CD14-positive monocyte (primary cell): ENCODE results near the gene CASP10. TPM values are rescaled to one million over a fixed set of nuclear protein-coding genes. Genes with fewer than 3 reads are reported as not detected.

Experiments
- DNase-seq, 3 donors: peaks; one replicate each; pipeline ENCODE4 v3.0.0-alpha.2; 2011 to 2022
- H2AFZ ChIP-seq: 2 replicates; pipeline ENCODE4 v1.6.0; 2012; ENCODE audit warnings: mild to moderate bottlenecking, low read depth, low read length, inconsistent platforms; ENCODE audit not compliant: insufficient read depth, poor library complexity, severe bottlenecking
- H3K27ac ChIP-seq, 2 donors: 1 replicate in 1 of 2; 2 replicates in 1 of 2; pipeline ENCODE4 v1.5.1; 2012 to 2013; ENCODE audit warnings: low read length in 2 of 2, control low read depth in 1 of 2, inconsistent platforms in 1 of 2, low read depth in 1 of 2, mild to moderate bottlenecking in 1 of 2
- H3K27me3 ChIP-seq, 2 donors: one replicate each; pipeline versions ENCODE4 v1.6.0 to v1.6.1; 2011 to 2013; ENCODE audit warnings: low read length in 2 of 2; ENCODE audit not compliant: control insufficient read depth in 2 of 2, insufficient read depth in 2 of 2
- H3K36me3 ChIP-seq, 2 donors: replicated peaks in 1 of 2; 1 replicate in 1 of 2; 2 replicates in 1 of 2; pipeline versions ENCODE4 v1.5.1 to v1.6.1; 2012 to 2013; ENCODE audit warnings: low read length in 2 of 2, control low read depth in 1 of 2, inconsistent platforms in 1 of 2, mild to moderate bottlenecking in 1 of 2; ENCODE audit not compliant: insufficient read depth in 2 of 2, control insufficient read depth in 1 of 2
- H3K4me1 ChIP-seq, 2 donors: 1 replicate in 1 of 2; 2 replicates in 1 of 2; pipeline versions ENCODE4 v1.5.1 to v1.6.1; 2012 to 2013; ENCODE audit warnings: low read length in 2 of 2, control low read depth in 1 of 2, inconsistent platforms in 1 of 2, mild to moderate bottlenecking in 1 of 2, moderate library complexity in 1 of 2; ENCODE audit not compliant: insufficient read depth in 2 of 2, control insufficient read depth in 1 of 2
- H3K4me2 ChIP-seq: replicated peaks from 2 replicates; pipeline ENCODE3; 2012; ENCODE audit warnings: low read length, moderate library complexity, mild to moderate bottlenecking; ENCODE audit not compliant: poor library complexity, severe bottlenecking; ENCODE audit errors: extremely low read depth
- H3K4me3 ChIP-seq, 3 experiments: fragments of 200-600 bp in 1 of 3; sonication (generic) in 1 of 3; replicated peaks in 1 of 3; 1 replicate in 2 of 3; 2 replicates in 1 of 3; pipeline ENCODE4 v1.5.1; 2011 to 2013; ENCODE audit warnings: low read length in 3 of 3, mild to moderate bottlenecking in 3 of 3, control low read depth in 2 of 3, low read depth in 2 of 3, inconsistent platforms in 1 of 3, moderate library complexity in 1 of 3
- H3K79me2 ChIP-seq: 2 replicates; pipeline ENCODE4 v1.6.0; 2012; ENCODE audit warnings: mild to moderate bottlenecking, control low read depth, inconsistent platforms, low read length, moderate library complexity; ENCODE audit not compliant: insufficient read depth
- H3K9ac ChIP-seq: 2 replicates; pipeline ENCODE4 v1.6.0; 2017; ENCODE audit warnings: low read length, mild to moderate bottlenecking; ENCODE audit not compliant: insufficient read depth, poor library complexity, severe bottlenecking
- H3K9me3 ChIP-seq, 2 donors: replicated peaks in 1 of 2; 1 replicate in 1 of 2; 2 replicates in 1 of 2; pipeline versions ENCODE4 v1.5.1 to v1.6.1; 2012 to 2013; ENCODE audit warnings: low read length in 2 of 2, control low read depth in 1 of 2; ENCODE audit not compliant: control insufficient read depth in 1 of 2, insufficient read depth in 1 of 2
- H4K20me1 ChIP-seq: 2 replicates; pipeline ENCODE4 v1.6.0; 2012; ENCODE audit warnings: mild to moderate bottlenecking, low read length, control low read depth, moderate library complexity; ENCODE audit not compliant: insufficient read depth
- H3K27ac Mint-ChIP-seq, 7 donors: one replicate each; pipeline ENCODE4 v1.8.0; 2020; ENCODE audit warnings: mild to moderate bottlenecking in 7 of 7, mixed read lengths in 7 of 7, moderate library complexity in 6 of 7, inconsistent platforms in 2 of 7
- H3K27me3 Mint-ChIP-seq, 3 donors: one replicate each; pipeline ENCODE4 v1.8.0; 2021 to 2022; ENCODE audit warnings: low read depth in 3 of 3, mild to moderate bottlenecking in 3 of 3, mixed read lengths in 3 of 3, moderate library complexity in 3 of 3, inconsistent platforms in 1 of 3
- H3K36me3 Mint-ChIP-seq, 2 donors: one replicate each; pipeline ENCODE4 v1.8.0; 2020; ENCODE audit warnings: mixed read lengths in 2 of 2, inconsistent platforms in 1 of 2, mild to moderate bottlenecking in 1 of 2
- H3K4me1 Mint-ChIP-seq: one replicate; pipeline ENCODE4 v1.8.0; 2020; ENCODE audit warnings: mild to moderate bottlenecking, mixed read lengths
- H3K4me3 Mint-ChIP-seq, 2 donors: one replicate each; pipeline ENCODE4 v1.8.0; 2020; ENCODE audit warnings: mild to moderate bottlenecking in 2 of 2, mixed read lengths in 2 of 2, moderate library complexity in 1 of 2
- H3K9me3 Mint-ChIP-seq, 7 donors: one replicate each; pipeline ENCODE4 v1.8.0; 2020 to 2022; ENCODE audit warnings: mixed read lengths in 7 of 7, mild to moderate bottlenecking in 6 of 7, moderate library complexity in 6 of 7, inconsistent platforms in 2 of 7
- WGBS: methylation state at CpG from one replicate; pipeline ENCODE4 v1.1.5; 2013; ENCODE audit warnings: missing lambda C conversion rate; ENCODE audit not compliant: insufficient coverage; 5-methylcytosine and 5-hydroxymethylcytosine counted together
- intact Hi-C, 2 donors: fragments of 100-400 bp; cut with micrococcal nuclease; formaldehyde crosslinking; loops; one replicate each; pipeline versions ENCODE4 v1.15.0 to v1.15.1; 2023
- polyA plus RNA-seq, 3 donors: library from polyadenylated mRNA; depleted of rRNA in 1 of 3; unstranded in 2 of 3; stranded (reverse) in 1 of 3; fragments of 300-500 nt in 2 of 3; fragments of >200 nt in 1 of 3; fragmentation: Illumina TruSeq in 2 of 3; gene quantifications; 1 replicate in 2 of 3; 2 replicates in 1 of 3; pipeline ENCODE4 v1.2.3, GENCODE V29; 2012 to 2021
- TF ChIP-seq, protein P1 (sequence below): fragments of 200-600 bp; IDR thresholded peaks from one replicate; pipeline ENCODE4 v1.8.0; 2022; ENCODE audit warnings: antibody characterized with exemption, mild to moderate bottlenecking

The CASP10 gene
- polyA plus RNA-seq, 3 donors = 17.7 to 23.3 (median 18.9) TPM

DNA sequence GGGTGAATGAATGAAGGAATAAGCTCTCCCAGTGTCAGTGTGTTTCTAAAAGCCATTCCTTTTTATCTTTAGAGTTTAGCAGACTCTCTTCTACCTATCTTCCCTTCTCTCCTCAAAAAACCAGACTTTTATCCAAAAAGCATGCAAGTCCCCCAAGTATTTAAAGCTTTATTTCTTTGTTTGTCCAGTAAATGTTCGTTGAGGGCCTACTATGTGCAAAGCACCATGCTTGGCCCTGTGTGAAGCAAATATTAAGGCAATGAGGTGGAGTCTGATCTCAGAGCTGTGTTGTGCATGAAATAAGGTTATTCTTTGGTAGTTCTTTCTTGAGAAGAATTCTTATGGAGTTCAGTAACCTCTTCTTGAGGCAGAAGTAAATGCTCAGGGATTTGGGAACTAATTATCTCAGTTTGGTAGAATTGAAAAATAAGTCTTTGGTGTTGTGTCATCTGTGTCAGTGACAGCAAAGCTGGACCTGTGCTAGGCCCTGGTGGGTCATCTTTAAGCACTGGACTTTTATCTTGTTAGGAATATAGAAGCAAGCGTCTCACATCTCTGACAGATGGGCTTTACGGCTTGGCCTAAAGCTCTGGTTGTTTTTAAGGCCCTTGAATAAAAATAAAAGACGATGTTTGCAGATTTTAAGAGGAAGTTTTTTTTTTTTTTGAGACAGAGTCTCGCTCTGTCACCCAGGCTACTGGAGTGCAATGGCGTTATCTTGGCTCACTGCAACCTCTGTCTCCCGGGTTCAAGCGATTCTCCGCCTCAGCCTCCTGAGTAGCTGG, 28.1 kb upstream of the CASP10 start:
- intact Hi-C loops = loop anchor here (5.0 kb wide), 2 partner anchors 38 to 83 kb away; partner anchors contain the start of genes CFLAR (in 1 of the 2), HYCC2 (in 1 of the 2) and NDUFB3 (in 1 of the 2)
- peaks cover 53 to 67% of the 10 kb centered on the region in 2 donors for H3K36me3 ChIP-seq

DNA sequence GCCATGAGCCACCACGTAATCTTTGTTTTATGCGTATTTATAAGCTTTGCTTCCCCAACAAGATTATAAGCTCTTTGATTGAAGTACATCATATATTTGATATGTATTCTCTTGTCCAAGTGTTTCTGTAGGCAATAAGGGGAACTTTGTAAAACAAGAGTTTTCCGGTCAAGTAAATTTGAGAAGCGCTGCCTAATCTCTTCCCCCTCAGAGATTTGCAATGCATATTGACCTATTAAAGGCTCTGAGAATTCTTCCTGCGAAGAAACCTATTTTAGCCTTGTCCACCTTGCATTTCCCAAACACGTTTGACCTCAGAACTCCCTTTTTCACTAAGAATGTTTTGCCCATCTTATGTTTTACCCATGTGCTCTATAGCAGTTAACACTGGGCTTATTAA, 26.9 kb upstream of the CASP10 start:
- Histone ChIP-seq H3K36me3 (peaks cover 55 to 67% of the 10 kb centered on the region in 2 donors), H3K27me3 (no peaks in the 10 kb centered on the region), H3K79me2 (peaks cover 77% of the 10 kb centered on the region), H3K9ac (no peak overlapping the region), H3K4me1 (peaks cover 70 to 75% of the 10 kb centered on the region in 2 donors), H3K9me3 (no peaks in the 10 kb centered on the region), H2AFZ (no peak overlapping the region), H3K4me2 (peak overlapping the region; percentile 35), H3K4me3 (peak overlapping the region in 1 of 3 experiments; percentile 21), H3K27ac (peak overlapping the region; percentile 73 to 91), H4K20me1 (peaks cover 71% of the 10 kb centered on the region)
- intact Hi-C loops = loop anchor here (5.0 kb wide), 2 partner anchors 39 to 84 kb away; partner anchors contain the start of genes CFLAR (in 1 of the 2), HYCC2 (in 1 of the 2) and NDUFB3 (in 1 of the 2)
- TF ChIP-seq, protein P1, sequence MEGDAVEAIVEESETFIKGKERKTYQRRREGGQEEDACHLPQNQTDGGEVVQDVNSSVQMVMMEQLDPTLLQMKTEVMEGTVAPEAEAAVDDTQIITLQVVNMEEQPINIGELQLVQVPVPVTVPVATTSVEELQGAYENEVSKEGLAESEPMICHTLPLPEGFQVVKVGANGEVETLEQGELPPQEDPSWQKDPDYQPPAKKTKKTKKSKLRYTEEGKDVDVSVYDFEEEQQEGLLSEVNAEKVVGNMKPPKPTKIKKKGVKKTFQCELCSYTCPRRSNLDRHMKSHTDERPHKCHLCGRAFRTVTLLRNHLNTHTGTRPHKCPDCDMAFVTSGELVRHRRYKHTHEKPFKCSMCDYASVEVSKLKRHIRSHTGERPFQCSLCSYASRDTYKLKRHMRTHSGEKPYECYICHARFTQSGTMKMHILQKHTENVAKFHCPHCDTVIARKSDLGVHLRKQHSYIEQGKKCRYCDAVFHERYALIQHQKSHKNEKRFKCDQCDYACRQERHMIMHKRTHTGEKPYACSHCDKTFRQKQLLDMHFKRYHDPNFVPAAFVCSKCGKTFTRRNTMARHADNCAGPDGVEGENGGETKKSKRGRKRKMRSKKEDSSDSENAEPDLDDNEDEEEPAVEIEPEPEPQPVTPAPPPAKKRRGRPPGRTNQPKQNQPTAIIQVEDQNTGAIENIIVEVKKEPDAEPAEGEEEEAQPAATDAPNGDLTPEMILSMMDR = no peak
- H3K36me3 Mint-ChIP-seq = peaks cover 52 to 79% of the 10 kb centered on the region in 2 donors
- peak in 1 of 3 donors; percentile 49 for DNase-seq
- no peaks in the 10 kb centered on the region for H3K27me3 Mint-ChIP-seq
- H3K4me1 Mint-ChIP-seq = peaks cover 69% of the 10 kb centered on the region
- 8% methylated on average over 2 of the region's 6 CpGs for WGBS
- H3K27ac Mint-ChIP-seq = peak overlapping the region; percentile 98 to 99 (median 98)
- peak overlapping the region in 1 of 2 donors; percentile 71 for H3K4me3 Mint-ChIP-seq
- no peaks in the 10 kb centered on the region for H3K9me3 Mint-ChIP-seq

More for the DNA sequence above, 28.1 kb upstream of the CASP10 start:
- Histone ChIP-seq H3K4me1 (peaks cover 82 to 88% of the 10 kb centered on the region in 2 donors), H2AFZ (no peak overlapping the region), H3K79me2 (peaks cover 76% of the 10 kb centered on the region), H3K4me2 (no peak overlapping the region), H3K9me3 (no peaks in the 10 kb centered on the region), H3K4me3 (no peak overlapping the region), H3K9ac (no peak overlapping the region), H3K27ac (peak overlapping the region; percentile 73 to 91), H3K27me3 (no peaks in the 10 kb centered on the region), H4K20me1 (peaks cover 62% of the 10 kb centered on the region)
- Mint-ChIP-seq H3K9me3 (peaks cover 0 to under 1% (median 0%) of the 10 kb centered on the region in 7 donors), H3K27me3 (peaks cover 0 to under 1% (median 0%) of the 10 kb centered on the region in 3 donors), H3K27ac (peak overlapping the region; percentile 98 to 99 (median 98)), H3K4me3 (no peak overlapping the region), H3K4me1 (peaks cover 80% of the 10 kb centered on the region), H3K36me3 (peaks cover 51 to 79% of the 10 kb centered on the region in 2 donors)
- no CpG with 5 or more reads among the region's 9 CpGs for WGBS
- TF ChIP-seq, protein P1 = no peak
- DNase-seq = no peak
